Activated T-cell treated with anti-CD3 and anti-CD28 coated beads for 1 hour (primary cell): ENCODE data around the gene SLC14A1.
A peak's percentile ranks its signal among the peaks of the same experiment; 100 is the strongest.

Experiments
- DNase-seq: peaks from one replicate; pipeline ENCODE4 v3.0.0-alpha.2; 2020; ENCODE audit warnings: low read depth

SLC14A1 gene

GRCh38 chr18:45722899-45723298 lies 1.1 kb upstream of the SLC14A1 start:
- DNase-seq = peak; percentile 54

GRCh38 chr18:45724601-45725000 lies 620 bp downstream of the SLC14A1 start:
- DNase-seq = no peak

GRCh38 chr18:45725336-45725735 lies 1.4 kb downstream of the SLC14A1 start:
- DNase-seq = no peak

GRCh38 chr18:45726603-45727002 lies 2.6 kb downstream of the SLC14A1 start:
- no peak for DNase-seq

- no peak for DNase-seq
These were observed 3.1 kb downstream of the SLC14A1 start for GRCh38 chr18:45727068-45727467.

GRCh38 chr18:45728336-45729010 lies 4.5 kb downstream of the SLC14A1 start:
- no peak for DNase-seq

GRCh38 chr18:45730832-45731575 lies 7.0 kb downstream of the SLC14A1 start:
- no peak for DNase-seq

- no peak for DNase-seq
These were observed 7.7 kb downstream of the SLC14A1 start for GRCh38 chr18:45731716-45732115.

- no peak for DNase-seq
These were observed 9.6 kb downstream of the SLC14A1 start for GRCh38 chr18:45733535-45733934.

GRCh38 chr18:45734505-45734904 lies 10.5 kb downstream of the SLC14A1 start:
- no peak for DNase-seq

- no peak for DNase-seq
These were observed 11.0 kb downstream of the SLC14A1 start for GRCh38 chr18:45734944-45735343.

GRCh38 chr18:45738660-45739059 lies 14.7 kb downstream of the SLC14A1 start:
- no peak for DNase-seq

GRCh38 chr18:45739268-45739667 lies 15.3 kb downstream of the SLC14A1 start:
- DNase-seq = no peak

- no peak for DNase-seq
These were observed 15.9 kb downstream of the SLC14A1 start for GRCh38 chr18:45739848-45740247.

GRCh38 chr18:45741056-45741455 lies 17.1 kb downstream of the SLC14A1 start:
- no peak for DNase-seq

- no peak for DNase-seq
These were observed 22.0 kb downstream of the SLC14A1 start for GRCh38 chr18:45745817-45746461.

- no peak for DNase-seq
These were observed 24.5 kb downstream of the SLC14A1 start for GRCh38 chr18:45748501-45748900.

- no peak for DNase-seq
These were observed 26.1 kb downstream of the SLC14A1 start for GRCh38 chr18:45749918-45750689.

GRCh38 chr18:45751766-45752165 lies 27.8 kb downstream of the SLC14A1 start:
- DNase-seq = no peak

GRCh38 chr18:45752681-45753080 lies 28.7 kb downstream of the SLC14A1 start:
- no peak for DNase-seq

GRCh38 chr18:45753286-45753685 lies 29.3 kb downstream of the SLC14A1 start:
- no peak for DNase-seq

- no peak for DNase-seq
These were observed 32.0 kb downstream of the SLC14A1 start for GRCh38 chr18:45755934-45756333.
